HEK293T (cell line): Measurements from ENCODE around the gene SLC7A10.

Experiments
- CTCF ChIA-PET: fragments of 350-600 bp; formaldehyde crosslinking; extraction: SDS; loops from one replicate; lab custom pipeline; 2021; ENCODE audit warnings: antibody characterized with exemption, inconsistent platforms; lab: Yijun Ruan, JAX
- POLR2A ChIA-PET: fragments of 350-600 bp; formaldehyde crosslinking; extraction: SDS; loops from one replicate; lab custom pipeline; 2020; ENCODE audit warnings: antibody characterized with exemption, inconsistent platforms; lab: Yijun Ruan, JAX
- DNase-seq: peaks from one replicate; pipeline ENCODE4 v3.0.0; 2012; ENCODE audit warnings: mixed read lengths; ENCODE audit errors: extremely low spot score
- ARNT ChIP-seq: fragments of 450-650 bp; IDR thresholded peaks from 2 replicates; pipeline ENCODE4 v1.6.1; 2017; ENCODE audit warnings: mild to moderate bottlenecking
- BHLHE40 ChIP-seq: fragments of 450-650 bp; IDR thresholded peaks from 2 replicates; pipeline ENCODE4 v1.6.1; 2016; ENCODE audit warnings: mild to moderate bottlenecking, moderate library complexity, borderline replicate concordance
- CTBP1 ChIP-seq: fragments of 450-650 bp; IDR thresholded peaks from 2 replicates; pipeline ENCODE4 v1.6.1; 2016; ENCODE audit warnings: borderline replicate concordance
- ELF4 ChIP-seq: fragments of 450-650 bp; IDR thresholded peaks from 2 replicates; pipeline ENCODE4 v1.6.1; 2017; ENCODE audit warnings: antibody characterized with exemption
- FOXA1 ChIP-seq: fragments of 450-650 bp; IDR thresholded peaks from 2 replicates; pipeline ENCODE4 v1.6.1; 2016; ENCODE audit warnings: mild to moderate bottlenecking
- FOXK2 ChIP-seq: fragments of 450-650 bp; IDR thresholded peaks from 2 replicates; pipeline ENCODE4 v1.6.1; 2016; ENCODE audit warnings: mild to moderate bottlenecking
- FOXM1 ChIP-seq: fragments of 450-650 bp; IDR thresholded peaks from 2 replicates; pipeline ENCODE4 v1.6.1; 2017; ENCODE audit warnings: mild to moderate bottlenecking, borderline replicate concordance
- HDGF ChIP-seq: fragments of 450-650 bp; IDR thresholded peaks from 2 replicates; pipeline ENCODE4 v1.6.1; 2017; ENCODE audit warnings: antibody characterized with exemption, borderline replicate concordance
- L3MBTL2 ChIP-seq: fragments of 450-650 bp; conservative IDR thresholded peaks from 2 replicates; pipeline ENCODE4 v1.6.1; 2016; ENCODE audit warnings: mild to moderate bottlenecking
- LEF1 ChIP-seq: fragments of 450-650 bp; IDR thresholded peaks from 2 replicates; pipeline ENCODE4 v1.6.1; 2017; ENCODE audit warnings: mild to moderate bottlenecking, borderline replicate concordance
- NFRKB ChIP-seq: fragments of 450-650 bp; IDR thresholded peaks from 2 replicates; pipeline ENCODE4 v1.6.1; 2016; ENCODE audit warnings: mild to moderate bottlenecking, moderate library complexity
- PKNOX1 ChIP-seq: fragments of 450-650 bp; IDR thresholded peaks from 2 replicates; pipeline ENCODE4 v1.6.1; 2016
- SP1 ChIP-seq: fragments of 450-650 bp; IDR thresholded peaks from 2 replicates; pipeline ENCODE4 v1.6.1; 2017
- SUZ12 ChIP-seq: fragments of 450-650 bp; IDR thresholded peaks from 2 replicates; pipeline ENCODE4 v1.6.1; 2016; ENCODE audit warnings: mild to moderate bottlenecking
- TARDBP ChIP-seq: fragments of 450-650 bp; IDR thresholded peaks from 2 replicates; pipeline ENCODE4 v1.6.1; 2016
- ZNF384 ChIP-seq: fragments of 450-650 bp; IDR thresholded peaks from 2 replicates; pipeline ENCODE4 v1.6.1; 2016

The SLC7A10 gene

GRCh38 chr19:33241530-33242101, 16.0 kb upstream of the SLC7A10 start:
- peak; percentile 39 for DNase-seq
- CTCF ChIA-PET = interaction anchor here (0.6 to 2.5 kb wide), 4 partner anchors 164 to 528 kb away, joined by 3 to 10 read pairs (median 4); no protein-coding TSS in a partner anchor
- TF ChIP-seq L3MBTL2 = no peak
- TF ChIP-seq FOXM1 = peak; percentile 79; the same call in 1 of the 2 replicates
- POLR2A ChIA-PET = no interaction called here

- DNase-seq = no peak
- CTCF ChIA-PET = interaction anchor here (0.6 kb wide), 1 partner anchor 168 kb away, joined by 3 read pairs; no protein-coding TSS in a partner anchor
- POLR2A ChIA-PET = no interaction called here
- TF ChIP-seq HDGF (no peak), SUZ12 (no peak), FOXA1 (no peak), CTBP1 (no peak), SP1 (no peak), BHLHE40 (no peak), FOXK2 (no peak), FOXM1 (no peak), PKNOX1 (no peak), ARNT (no peak), L3MBTL2 (no peak), LEF1 (no peak), ZNF384 (no peak), TARDBP (no peak), NFRKB (no peak), ELF4 (no peak)
Measured at GRCh38 chr19:33241091-33241529, 15.5 kb upstream of the SLC7A10 start.

- CTCF ChIA-PET = no interaction called here
- POLR2A ChIA-PET = no interaction called here
- DNase-seq = no peak
Measured at GRCh38 chr19:33240181-33240771, 14.6 kb upstream of the SLC7A10 start.

GRCh38 chr19:33239223-33239975, 13.7 kb upstream of the SLC7A10 start:
- TF ChIP-seq SP1 = no peak
- ChIA-PET POLR2A (no interaction called here), CTCF (no interaction called here)
- DNase-seq = no peak

More at GRCh38 chr19:33240181-33240771, 14.6 kb upstream of the SLC7A10 start:
- no peak for TF ChIP-seq HDGF
- no peak for TF ChIP-seq PKNOX1
- TF ChIP-seq ELF4 = no peak
- no peak for TF ChIP-seq FOXK2

GRCh38 chr19:33238481-33239149, 13.0 kb upstream of the SLC7A10 start:
- CTCF ChIA-PET = no interaction called here
- POLR2A ChIA-PET = interaction anchor here (0.6 kb wide), 1 partner anchor 136 kb away, joined by 3 read pairs; no protein-coding TSS in a partner anchor
- DNase-seq = no peak
- no peak for TF ChIP-seq HDGF
- no peak for TF ChIP-seq NFRKB

GRCh38 chr19:33236696-33237390, 11.2 kb upstream of the SLC7A10 start:
- ChIA-PET CTCF (no interaction called here), POLR2A (no interaction called here)
- DNase-seq = no peak
- no peak for TF ChIP-seq BHLHE40
- no peak for TF ChIP-seq FOXM1
- TF ChIP-seq TARDBP = no peak
- no peak for TF ChIP-seq ARNT
- no peak for TF ChIP-seq NFRKB
- TF ChIP-seq HDGF = no peak
- TF ChIP-seq ELF4 = no peak
- no peak for TF ChIP-seq CTBP1
- no peak for TF ChIP-seq ZNF384
- TF ChIP-seq PKNOX1 = no peak
- no peak for TF ChIP-seq SUZ12
- no peak for TF ChIP-seq LEF1
- TF ChIP-seq SP1 = no peak
- TF ChIP-seq FOXK2 = no peak
- TF ChIP-seq FOXA1 = no peak
- TF ChIP-seq L3MBTL2 = no peak
